GM20000 (cell line): ENCODE measurements around the gene MUC5B.
"Not testable (repeated sequence)": the region's sequence is repeated elsewhere in the genome, so short reads cannot be mapped to it uniquely, and the experiment has no call there.

Experiments
- DNase-seq: peaks from one replicate; pipeline ENCODE4 v3.0.0; 2012; ENCODE audit warnings: low spot score
- CTCF ChIP-seq: IDR thresholded peaks from 2 replicates; pipeline ENCODE4 v1.5.1; 2012; ENCODE audit warnings: mild to moderate bottlenecking, control low read depth; ENCODE audit errors: extremely low read depth, missing control alignments

Gene MUC5B

GRCh38 chr11:1208144-1208393 is 14.8 kb upstream of the MUC5B start:
- no peak for TF ChIP-seq CTCF
- no peak for DNase-seq

GRCh38 chr11:1208394-1209261 is 14.2 kb upstream of the MUC5B start:
- TF ChIP-seq CTCF, result no peak
- DNase-seq, result no peak

- no peak for DNase-seq
- no peak for TF ChIP-seq CTCF
Observed at GRCh38 chr11:1209371-1210057, 13.4 kb upstream of the MUC5B start.

GRCh38 chr11:1211838-1212237 is 11.0 kb upstream of the MUC5B start:
- no peak for TF ChIP-seq CTCF
- no peak for DNase-seq

GRCh38 chr11:1215826-1216225 is 7.0 kb upstream of the MUC5B start:
- DNase-seq, result not testable (repeated sequence)

- TF ChIP-seq CTCF, result no peak
- DNase-seq, result no peak
Observed at GRCh38 chr11:1217151-1217550, 5.7 kb upstream of the MUC5B start.

- no peak for DNase-seq
- TF ChIP-seq CTCF, result no peak
Observed at GRCh38 chr11:1218256-1218787, 4.5 kb upstream of the MUC5B start.
